Femur (tissue), 1 donor: ENCODE results near the gene NEK1.

Source experiments
- DNase-seq: peaks from one replicate; pipeline ENCODE4 v3.0.0-alpha.2; 2017

The NEK1 gene

GRCh38 chr4:169611991-169612870 is at the start of gene NEK1:
TSS of gene NEK1 (minus strand) at chr4:169612583. CDS start at chr4:169602630, 9,953 bp downstream.
- DNase-seq: peak; percentile 93

GRCh38 chr4:169661761-169662160 is 49.4 kb upstream of the NEK1 start:
- no peak for DNase-seq

GRCh38 chr4:169660929-169661328 is 48.5 kb upstream of the NEK1 start:
- DNase-seq: no peak

GRCh38 chr4:169659716-169660670 is 47.6 kb upstream of the NEK1 start:
- peak; percentile 81 for DNase-seq

GRCh38 chr4:169658975-169659715 is 46.8 kb upstream of the NEK1 start:
- DNase-seq: no peak

- DNase-seq: no peak
Measured at GRCh38 chr4:169658196-169658595, 45.8 kb upstream of the NEK1 start.

- DNase-seq: no peak
Measured at GRCh38 chr4:169657470-169658107, 45.2 kb upstream of the NEK1 start.

- DNase-seq: no peak
Measured at GRCh38 chr4:169655401-169655800, 43.0 kb upstream of the NEK1 start.

- no peak for DNase-seq
Measured at GRCh38 chr4:169652535-169652934, 40.2 kb upstream of the NEK1 start.

GRCh38 chr4:169650227-169650936 is 38.0 kb upstream of the NEK1 start:
- no peak for DNase-seq

- DNase-seq: no peak
Measured at GRCh38 chr4:169649545-169650226, 37.3 kb upstream of the NEK1 start.

GRCh38 chr4:169645627-169646026 is 33.2 kb upstream of the NEK1 start:
- no peak for DNase-seq

GRCh38 chr4:169644802-169645201 is 32.4 kb upstream of the NEK1 start:
- DNase-seq: no peak

GRCh38 chr4:169640261-169640870 is 28.0 kb upstream of the NEK1 start:
- DNase-seq: no peak

GRCh38 chr4:169634975-169635374 is 22.6 kb upstream of the NEK1 start:
- DNase-seq: no peak

GRCh38 chr4:169632896-169633295 is 20.5 kb upstream of the NEK1 start:
- DNase-seq: no peak

- DNase-seq: no peak
Measured at GRCh38 chr4:169630069-169630468, 17.7 kb upstream of the NEK1 start.

GRCh38 chr4:169628579-169628978 is 16.2 kb upstream of the NEK1 start:
- no peak for DNase-seq

- DNase-seq: no peak
Measured at GRCh38 chr4:169627307-169627706, 14.9 kb upstream of the NEK1 start.
